HG02981 (cell line): ENCODE measurements around the gene HEATR1.
"Not testable (repeated sequence)": the region's sequence is repeated elsewhere in the genome, so short reads cannot be mapped to it uniquely, and the experiment has no call there.

Experiments
- ATAC-seq: cut with Tn5 transposase; IDR thresholded peaks from one replicate; pipeline ENCODE4 v1.9.1; 2021; ENCODE audit warnings: mild to moderate bottlenecking, moderate library complexity; ENCODE audit not compliant: unreplicated experiment

HEATR1 gene

DNA sequence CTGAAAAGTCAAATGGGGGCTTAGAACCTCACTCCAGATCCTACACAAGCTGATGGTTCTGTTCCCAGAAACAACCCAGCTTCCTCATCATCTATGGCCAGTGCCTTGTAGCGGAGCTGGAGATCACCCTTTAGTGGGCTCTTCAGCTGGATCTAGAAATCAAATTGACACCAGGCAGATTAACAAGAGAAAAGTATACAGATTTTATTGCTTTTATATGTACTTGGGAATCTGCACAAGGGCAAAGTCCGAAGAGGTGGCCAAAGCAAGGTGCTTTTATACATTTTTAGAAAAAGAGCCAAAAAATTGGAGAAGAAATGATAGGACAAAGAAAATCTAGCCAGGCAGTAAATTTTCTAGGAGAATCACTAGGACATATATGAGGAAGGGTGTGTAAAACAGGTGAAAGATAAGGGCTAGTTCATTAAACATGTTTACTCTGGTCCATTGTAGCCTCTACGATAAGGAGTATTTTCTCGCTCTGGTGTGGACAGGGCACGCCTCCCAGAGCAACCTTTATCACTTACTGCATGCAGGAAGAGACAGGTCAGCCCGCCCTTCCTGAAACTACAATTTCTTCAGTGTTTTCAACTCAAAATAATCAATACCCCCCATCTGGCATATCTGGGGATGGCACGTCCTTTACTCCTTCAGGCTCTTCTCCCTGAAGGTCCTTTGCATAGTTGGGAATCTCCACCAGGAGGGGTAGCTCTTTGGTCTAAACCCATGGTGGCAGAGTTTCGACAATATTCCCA is 94.5 kb downstream of the HEATR1 start:
- ATAC-seq: no peak

DNA sequence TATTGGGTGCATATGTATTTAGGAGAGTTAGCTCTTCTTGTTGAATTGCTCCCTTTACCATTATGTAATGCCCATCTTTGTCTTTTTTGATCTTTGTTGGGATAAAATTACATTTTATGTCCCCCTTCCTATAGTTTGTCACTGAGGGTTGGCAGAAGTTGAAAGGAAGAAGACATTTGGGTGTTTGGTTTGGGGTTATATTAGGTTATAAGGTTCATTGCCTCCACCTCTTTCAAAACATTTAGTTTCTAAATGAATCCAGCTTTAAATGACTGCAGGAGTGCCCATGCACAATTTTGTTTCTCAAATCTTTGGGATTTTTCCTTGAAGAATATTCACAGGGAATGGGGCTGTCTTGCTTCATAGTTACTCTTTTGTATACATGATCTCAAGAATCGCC is 95.1 kb downstream of the HEATR1 start:
- no peak for ATAC-seq

DNA sequence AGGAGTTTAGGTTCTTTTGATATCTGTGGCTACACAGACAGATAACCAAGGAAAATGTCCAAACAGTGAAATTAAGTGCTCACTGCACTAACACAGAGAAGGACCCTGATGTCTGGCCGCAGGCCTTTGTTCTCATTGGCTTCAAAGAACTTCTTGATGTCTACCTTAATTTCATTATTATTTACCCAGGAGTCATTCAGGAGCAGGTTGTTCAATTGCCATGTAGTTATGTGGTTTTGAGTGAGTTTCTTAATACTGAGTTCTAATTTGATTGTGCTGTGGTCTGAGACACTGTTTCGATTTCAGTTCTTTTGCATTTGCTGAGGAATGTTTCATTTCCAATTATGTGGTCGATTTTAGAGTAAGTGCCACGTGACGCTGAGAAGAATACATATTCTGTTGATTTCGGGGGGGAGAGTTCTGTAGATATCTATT is 95.7 kb downstream of the HEATR1 start:
- ATAC-seq: no peak

DNA sequence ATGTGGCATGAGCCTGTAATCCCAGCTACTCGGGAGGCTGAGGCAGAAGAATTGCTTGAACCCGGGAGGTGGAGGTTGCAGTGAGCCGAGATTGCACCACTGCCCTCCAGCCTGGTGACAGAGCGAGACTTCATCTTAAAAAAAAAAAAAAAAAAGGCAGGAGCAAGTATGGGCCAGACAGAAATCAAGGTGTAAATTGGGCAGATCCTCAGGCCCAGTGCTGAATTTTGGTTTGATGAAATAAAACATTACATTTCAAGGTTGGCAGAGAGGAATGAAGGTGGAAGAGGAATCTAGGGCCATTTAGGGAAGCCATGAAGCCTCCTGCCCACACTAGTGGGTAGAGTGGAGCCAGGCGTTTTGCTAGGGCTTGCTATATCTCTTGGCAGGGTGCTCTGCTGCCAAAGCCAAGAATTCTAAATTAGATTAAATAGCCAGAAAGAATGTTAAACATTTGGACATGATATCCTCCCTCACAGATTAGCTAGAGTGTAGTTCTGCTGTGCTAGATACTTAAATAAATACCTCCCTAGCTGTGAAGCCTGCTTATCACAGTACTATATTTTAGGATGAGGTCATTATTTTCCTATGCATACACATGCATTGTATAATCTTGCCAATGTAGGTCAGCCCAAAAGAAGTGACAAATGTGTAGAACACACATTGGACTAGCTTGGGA is 97.2 kb downstream of the HEATR1 start:
- ATAC-seq: no peak

DNA sequence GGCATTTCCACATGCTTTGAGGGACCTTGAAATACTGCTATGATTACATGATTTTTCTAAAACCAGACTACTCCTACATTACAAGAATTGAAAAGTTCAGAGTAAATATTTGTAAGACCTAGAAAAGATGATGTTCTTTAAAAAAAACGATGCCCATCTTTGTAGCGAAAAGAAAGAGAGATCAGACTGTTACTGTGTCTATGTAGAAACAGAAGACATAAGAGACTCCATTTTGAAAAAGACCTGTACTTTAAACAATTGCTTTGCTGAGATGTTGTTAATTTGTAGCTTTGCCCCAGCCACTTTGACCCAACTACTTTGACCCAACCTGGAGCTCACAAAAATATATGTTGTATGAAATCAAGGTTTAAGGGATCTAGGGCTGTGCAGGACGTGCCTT is 100.0 kb downstream of the HEATR1 start:
- ATAC-seq: not testable (repeated sequence)

DNA sequence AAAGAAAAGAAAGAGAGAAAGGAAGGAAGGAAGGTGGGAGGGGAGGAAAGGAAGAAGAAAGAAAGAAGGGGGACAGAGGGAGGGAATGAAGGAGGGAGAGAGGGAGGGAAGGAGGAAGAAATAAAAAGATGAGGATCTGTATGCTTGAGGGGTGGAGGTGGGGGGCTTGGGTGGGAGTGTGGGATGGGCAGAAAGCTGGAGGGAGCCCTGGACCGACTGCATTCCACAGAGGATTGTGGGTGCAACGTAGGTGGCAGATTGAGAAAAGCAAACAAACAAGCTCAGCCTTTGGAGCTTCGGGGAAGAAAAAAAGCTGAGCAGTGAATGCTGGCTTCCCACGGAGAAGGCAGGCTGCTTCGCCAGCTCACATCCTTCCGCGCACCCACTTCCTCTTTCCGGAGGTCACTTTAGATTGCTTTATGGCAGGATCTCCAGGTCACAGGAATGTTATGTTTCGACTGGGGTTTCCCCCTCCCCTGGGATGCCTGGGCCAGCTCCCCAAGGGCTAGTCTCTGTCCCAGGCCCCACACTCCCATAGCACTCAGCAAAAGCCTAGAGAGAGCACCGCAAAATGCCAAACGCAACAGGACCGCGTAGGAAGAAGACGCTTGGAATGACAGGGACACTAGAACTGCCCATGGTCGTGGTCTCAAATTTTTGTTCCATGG is 101.2 kb downstream of the HEATR1 start:
- no peak for ATAC-seq

DNA sequence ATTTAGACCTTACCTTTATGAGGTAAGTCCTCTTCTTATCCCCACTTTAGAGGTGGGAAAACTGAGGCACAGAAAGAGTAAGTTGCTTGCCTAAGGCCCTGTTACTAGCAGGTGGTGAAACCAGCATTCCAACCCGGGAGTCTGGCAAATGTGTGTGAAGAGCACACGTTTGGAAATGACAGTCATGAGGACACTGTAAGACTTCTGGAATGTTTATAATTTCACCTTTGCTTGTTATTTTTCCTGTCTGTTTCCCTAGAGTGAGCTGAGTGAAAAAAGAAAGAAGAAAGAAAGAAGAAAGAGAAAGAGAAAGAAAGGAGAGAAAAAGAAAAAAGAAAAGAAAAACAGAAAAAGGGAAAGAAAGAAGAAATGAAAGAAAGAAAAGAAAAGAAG is 101.7 kb downstream of the HEATR1 start:
- no peak for ATAC-seq

DNA sequence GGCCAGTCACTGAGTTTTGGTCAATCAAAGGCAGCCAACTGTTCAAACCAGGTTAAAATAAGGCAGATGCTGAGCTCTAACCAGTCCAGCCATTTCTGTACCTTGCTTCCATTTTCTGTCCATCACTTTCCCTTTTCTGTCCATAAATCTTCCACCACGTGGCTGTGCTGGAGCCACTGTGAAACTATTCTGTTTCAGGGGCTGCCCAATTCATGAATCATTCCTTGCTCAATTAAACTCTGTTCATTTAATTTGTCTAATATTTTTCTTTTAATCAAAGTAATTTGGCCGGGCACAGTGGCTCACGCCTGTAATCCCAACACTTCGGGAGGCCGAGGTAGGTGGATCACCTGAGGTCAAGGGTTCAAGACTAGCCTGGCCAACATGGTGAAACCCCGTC is 103.2 kb downstream of the HEATR1 start:
- ATAC-seq: no peak
